ELR (cell line): Measurements from ENCODE around the gene STYXL2.

ENCODE experiments used
- DNase-seq: peaks from one replicate; pipeline ENCODE4 v3.0.0-alpha.2; 2015; ENCODE audit warnings: low read depth

STYXL2 gene

GRCh38 chr1:167110586-167110985 lies 16.7 kb downstream of the STYXL2 start:
- DNase-seq = no peak

DNA sequence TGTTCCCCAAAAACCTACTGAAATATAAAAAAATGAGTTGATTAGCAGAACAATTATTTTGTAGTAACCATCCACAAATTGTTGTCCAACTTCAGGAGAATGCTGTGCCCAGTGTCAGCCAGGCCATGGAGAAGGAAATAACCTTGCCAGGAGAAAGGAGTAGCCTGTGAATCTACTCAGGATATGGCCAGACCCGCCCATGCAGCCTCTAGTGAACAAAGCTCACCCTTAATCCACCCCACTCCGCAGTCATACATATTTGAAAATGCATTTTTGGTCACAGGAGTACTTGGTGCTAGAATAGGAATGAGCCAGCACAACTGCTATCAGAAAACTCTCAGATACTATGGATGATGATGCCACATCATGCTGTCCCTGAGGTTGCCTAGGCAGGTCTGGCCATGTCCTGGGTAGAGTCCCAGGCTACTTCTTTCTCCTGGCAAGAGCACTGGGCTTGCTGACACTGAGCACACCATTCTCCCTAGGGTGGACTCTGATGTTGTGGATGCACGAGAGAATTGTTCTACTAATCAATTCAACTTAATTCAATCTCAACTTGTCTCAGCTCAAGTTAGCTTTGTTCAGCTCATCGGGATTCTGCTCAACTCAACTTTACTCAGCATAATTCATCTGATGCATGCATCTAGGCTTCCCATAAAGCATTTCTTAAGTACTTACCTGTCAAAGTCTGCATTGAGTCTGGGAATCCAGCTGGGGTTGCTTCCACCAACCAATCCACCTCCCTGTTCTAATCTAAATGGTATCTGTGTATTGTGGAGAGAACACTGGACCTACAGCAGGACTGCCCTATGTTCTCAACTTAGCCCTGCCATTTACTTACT lies 18.2 kb downstream of the STYXL2 start:
- no peak for DNase-seq

GRCh38 chr1:167114725-167115124 lies 20.9 kb downstream of the STYXL2 start:
- DNase-seq = no peak

GRCh38 chr1:167115655-167116054 lies 21.8 kb downstream of the STYXL2 start:
- DNase-seq = no peak

DNA sequence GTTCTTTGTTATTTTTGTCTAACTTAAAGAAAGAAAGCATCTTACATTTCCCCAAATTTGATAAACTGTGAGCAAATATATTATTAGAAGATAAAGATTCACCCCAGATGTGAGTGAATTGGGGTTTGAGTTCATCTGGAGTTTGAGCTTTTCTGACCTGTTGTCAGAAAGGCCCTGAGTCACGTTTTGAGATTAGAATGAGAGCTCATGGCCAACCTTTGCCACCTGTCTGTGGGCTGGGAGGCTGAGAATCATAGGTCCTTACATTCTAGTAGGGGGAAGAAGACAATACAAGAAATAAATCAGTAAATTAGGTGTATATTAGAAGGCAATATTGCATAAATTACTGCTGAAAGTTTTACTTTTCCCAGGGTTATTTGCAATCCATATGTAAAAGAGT lies 22.3 kb downstream of the STYXL2 start:
- DNase-seq = no peak

- DNase-seq = no peak
Measured at GRCh38 chr1:167117225-167117624, 23.4 kb downstream of the STYXL2 start.

- DNase-seq = no peak
Measured at GRCh38 chr1:167118188-167118587, 24.3 kb downstream of the STYXL2 start.

- DNase-seq = no peak
Measured at GRCh38 chr1:167119696-167120095, 25.8 kb downstream of the STYXL2 start.

DNA sequence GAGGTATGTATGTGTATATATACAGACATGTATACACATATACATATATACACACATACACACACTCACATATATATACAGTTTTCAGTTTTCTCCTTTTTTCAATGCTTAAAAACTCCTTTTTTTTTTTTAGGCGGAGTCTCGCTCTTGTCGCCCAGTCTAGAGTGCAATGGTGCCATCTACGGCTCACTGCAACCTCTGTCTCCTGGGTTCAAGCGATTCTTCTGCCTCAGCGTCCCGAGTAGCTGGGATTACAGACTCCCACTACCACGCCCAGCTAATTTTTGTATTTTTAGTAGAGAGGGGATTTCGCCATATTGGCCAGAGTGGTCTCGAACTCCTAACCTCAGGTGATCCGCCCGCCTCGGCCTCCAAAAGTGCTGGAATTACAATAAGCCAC lies 27.0 kb downstream of the STYXL2 start:
- DNase-seq = no peak

- DNase-seq = peak; percentile 14
Measured at GRCh38 chr1:167121375-167122120, 27.7 kb downstream of the STYXL2 start.

DNA sequence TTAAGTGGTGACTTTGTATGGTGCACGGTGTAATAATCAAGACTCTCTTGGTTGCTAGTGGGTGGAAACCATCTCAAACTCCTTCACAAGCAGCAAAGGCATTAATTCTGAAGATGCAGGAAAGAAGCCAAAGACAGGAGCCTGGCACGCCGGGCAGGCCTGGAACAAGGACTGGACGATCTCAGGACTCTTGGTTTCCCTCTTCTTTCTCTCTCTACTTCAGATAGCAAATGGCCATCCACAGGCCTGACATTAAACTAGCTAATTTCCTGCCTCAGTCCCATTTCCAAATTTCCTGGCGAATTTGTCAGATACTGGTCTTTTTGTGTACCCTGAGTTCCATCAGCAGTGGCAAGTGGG lies 28.2 kb downstream of the STYXL2 start:
- no peak for DNase-seq

DNA sequence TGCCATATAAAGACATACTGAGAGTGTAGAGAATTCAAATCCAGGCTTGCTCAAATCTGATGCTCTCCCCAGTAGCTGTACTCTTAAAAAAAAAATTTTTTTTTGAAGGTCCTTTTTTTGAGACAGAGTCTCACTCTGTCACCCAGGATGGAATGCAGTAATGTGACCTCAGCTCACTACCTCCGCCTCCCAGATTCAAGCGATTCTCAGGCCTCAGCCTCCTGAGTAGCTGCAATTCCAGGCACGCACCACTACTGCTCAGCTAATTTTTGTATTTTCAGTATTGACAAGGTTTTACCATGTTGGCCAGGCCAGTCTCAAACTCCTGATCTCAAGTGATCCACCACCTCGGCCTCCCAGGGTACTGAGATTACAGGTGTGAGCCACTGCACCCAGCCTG lies 28.7 kb downstream of the STYXL2 start:
- DNase-seq = no peak

- DNase-seq = no peak
Measured at GRCh38 chr1:167126317-167126716, 32.4 kb downstream of the STYXL2 start.

DNA sequence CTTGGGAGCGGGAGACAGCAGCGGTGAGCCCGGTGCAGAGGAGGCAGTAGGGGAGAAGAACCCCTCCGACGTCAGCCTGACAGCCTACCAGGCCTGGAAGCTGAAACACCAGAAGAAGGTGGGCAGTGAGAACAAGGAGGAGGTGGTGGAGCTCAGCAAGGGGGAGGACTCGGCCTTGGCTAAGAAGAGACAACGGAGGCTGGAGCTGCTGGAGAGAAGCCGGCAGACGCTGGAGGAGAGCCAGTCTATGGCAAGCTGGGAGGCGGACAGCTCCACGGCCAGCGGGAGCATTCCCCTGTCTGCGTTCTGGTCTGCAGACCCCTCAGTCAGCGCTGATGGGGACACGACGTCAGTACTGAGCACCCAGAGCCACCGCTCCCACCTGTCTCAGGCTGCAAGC lies 32.9 kb downstream of the STYXL2 start:
- no peak for DNase-seq

DNA sequence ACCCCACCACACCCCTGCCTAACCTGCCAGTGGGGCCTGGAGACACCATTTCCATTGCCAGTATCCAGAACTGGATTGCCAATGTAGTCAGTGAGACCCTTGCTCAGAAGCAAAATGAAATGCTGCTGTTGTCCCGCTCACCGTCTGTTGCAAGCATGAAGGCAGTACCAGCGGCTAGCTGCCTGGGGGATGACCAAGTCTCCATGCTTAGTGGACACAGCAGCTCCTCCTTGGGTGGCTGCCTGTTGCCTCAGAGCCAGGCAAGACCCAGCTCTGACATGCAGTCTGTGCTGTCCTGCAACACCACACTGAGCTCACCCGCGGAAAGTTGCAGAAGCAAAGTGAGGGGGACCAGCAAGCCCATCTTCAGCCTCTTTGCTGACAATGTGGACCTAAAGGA lies 33.4 kb downstream of the STYXL2 start:
- no peak for DNase-seq

- DNase-seq = no peak
Measured at GRCh38 chr1:167127661-167128060, 33.8 kb downstream of the STYXL2 start.

- DNase-seq = peak; percentile 11
Measured at GRCh38 chr1:167128261-167129227, 34.7 kb downstream of the STYXL2 start.

GRCh38 chr1:167130829-167131510 lies 37.1 kb downstream of the STYXL2 start:
- no peak for DNase-seq

- DNase-seq = no peak
Measured at GRCh38 chr1:167132301-167133010, 38.6 kb downstream of the STYXL2 start.

DNA sequence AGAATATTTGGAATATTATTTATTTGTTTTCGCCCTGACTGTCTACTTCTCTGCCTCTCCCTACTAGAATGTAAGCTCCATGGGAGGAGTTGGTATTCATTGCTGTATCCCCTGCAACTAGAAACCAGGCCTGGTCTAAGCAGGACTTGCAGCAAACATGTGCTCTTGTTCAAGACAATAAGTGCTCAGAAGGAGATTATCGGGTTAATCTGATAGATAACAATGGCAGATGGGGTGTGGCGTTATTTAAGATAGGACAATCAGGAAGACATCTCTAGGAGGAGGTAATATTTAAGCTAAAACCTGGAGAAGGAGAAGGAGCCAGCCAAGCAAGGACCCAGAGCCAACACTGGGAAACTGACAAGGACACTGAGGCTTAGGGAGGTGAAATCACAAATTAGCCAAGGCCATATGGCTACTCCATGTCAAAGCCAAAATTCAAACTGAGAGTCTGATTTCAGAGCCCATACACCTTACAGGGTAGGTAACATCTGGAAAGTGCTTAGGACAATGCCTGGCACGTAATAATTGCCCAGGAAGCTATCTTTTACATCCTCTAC lies 41.5 kb downstream of the STYXL2 start:
- DNase-seq = no peak

- peak; percentile 68 for DNase-seq
Measured at GRCh38 chr1:167136191-167136614, 42.3 kb downstream of the STYXL2 start.
